Measurements from ENCODE around the gene PPM1J. TPM values are rescaled to one million over a fixed set of nuclear protein-coding genes. Genes with fewer than 3 reads are reported as not detected.

The PPM1J gene
- total RNA-seq, 1 experiment from 2014 or later: 0.80 TPM

- no peaks in the 10 kb centered on the region for H4K20me1 ChIP-seq (ENCODE audit: low read length)
- H3K9me2 ChIP-seq (replicated peaks; ENCODE audit: low read length): no peaks in the 10 kb centered on the region
- H3F3A ChIP-seq (ENCODE audit: low read length, unreplicated experiment): no peaks in the 10 kb centered on the region
- no peak overlapping the region for H3K4me3 ChIP-seq (ENCODE audit: low read length)
- intact Hi-C loops (cut with micrococcal nuclease): no loop called here
- no peak overlapping the region; the same call in 1 of the 2 replicates for H3K4me2 ChIP-seq (ENCODE audit: low read length)
- H3K79me2 ChIP-seq (ENCODE audit: low read length): peaks cover 33% of the 10 kb centered on the region
- DNase-seq (no peak), ATAC-seq (no peak)
- POLR2A ChIA-PET (ENCODE audit: unreplicated experiment): interaction anchor here (0.5 kb wide), 1 partner anchor 14 kb away, joined by 3 read pairs; no protein-coding TSS in a partner anchor
- no peak overlapping the region for H2AFZ ChIP-seq (ENCODE audit: low read length)
- H3K27ac ChIP-seq (ENCODE audit: low read length): peak overlapping the region; percentile 81
- no peaks in the 10 kb centered on the region for H3K27me3 ChIP-seq (ENCODE audit: low read length)
- peaks cover 56% of the 10 kb centered on the region for H3K4me1 ChIP-seq (ENCODE audit: insufficient read depth, low read length)
- H3K9ac ChIP-seq (ENCODE audit: low read length): 0 out of 2 replicates have a peak overlapping the region, but pooled peaks have one; percentile 21
- BruUV-seq (replicated peaks): no TSS peak
- TF ChIP-seq EZH2phosphoT487 (IDR thresholded peaks at IDR 0.05; ENCODE audit: borderline replicate concordance, low read length) (no peak), CTCF (conservative IDR thresholded peaks at IDR 0.05; ENCODE audit: low read depth, low read length) (no peak), EZH2 (IDR thresholded peaks at IDR 0.05; ENCODE audit: low read length, unreplicated experiment) (no peak)
- H3K9me3 ChIP-seq (ENCODE audit: low read length): no peaks in the 10 kb centered on the region
- peaks cover 16% of the 10 kb centered on the region; the same call in 1 of the 2 replicates for H3K36me3 ChIP-seq (ENCODE audit: low read depth, low read length)
- CTCF ChIA-PET: no interaction called here
Measured at GRCh38 chr1:112699425-112700144, 15.5 kb downstream of the PPM1J start.

- ChIA-PET POLR2A (ENCODE audit: unreplicated experiment) (interaction anchor here (0.5 kb wide), 1 partner anchor 13 kb away, joined by 3 read pairs; no protein-coding TSS in a partner anchor), CTCF (no interaction called here)
- H3K9ac ChIP-seq (ENCODE audit: low read length): no peak overlapping the region
- peaks cover 23% of the 10 kb centered on the region for H3K79me2 ChIP-seq (ENCODE audit: low read length)
- no TSS peak for BruUV-seq (replicated peaks)
- peaks cover 47% of the 10 kb centered on the region for H3K4me1 ChIP-seq (ENCODE audit: insufficient read depth, low read length)
- peaks cover 16% of the 10 kb centered on the region; the same call in 1 of the 2 replicates for H3K36me3 ChIP-seq (ENCODE audit: low read depth, low read length)
- peak; percentile 19; the same call in 1 of the 2 replicates for ATAC-seq
- DNase-seq: peak; percentile 36
- no peaks in the 10 kb centered on the region for H3F3A ChIP-seq (ENCODE audit: low read length, unreplicated experiment)
- no peak for TF ChIP-seq EZH2 (IDR thresholded peaks at IDR 0.05; ENCODE audit: low read length, unreplicated experiment)
- no peak for TF ChIP-seq CTCF (conservative IDR thresholded peaks at IDR 0.05; ENCODE audit: low read depth, low read length)
- no peak for TF ChIP-seq EZH2phosphoT487 (IDR thresholded peaks at IDR 0.05; ENCODE audit: borderline replicate concordance, low read length)
- no peak overlapping the region for H3K4me2 ChIP-seq (ENCODE audit: low read length)
- no peak overlapping the region for H2AFZ ChIP-seq (ENCODE audit: low read length)
- H3K4me3 ChIP-seq (ENCODE audit: low read length): no peak overlapping the region
- no peaks in the 10 kb centered on the region for H3K27me3 ChIP-seq (ENCODE audit: low read length)
- H3K9me2 ChIP-seq (replicated peaks; ENCODE audit: low read length): no peaks in the 10 kb centered on the region
- no peak overlapping the region for H3K27ac ChIP-seq (ENCODE audit: low read length)
- no peaks in the 10 kb centered on the region for H4K20me1 ChIP-seq (ENCODE audit: low read length)
- no peaks in the 10 kb centered on the region for H3K9me3 ChIP-seq (ENCODE audit: low read length)
- intact Hi-C loops (cut with micrococcal nuclease): no loop called here
Measured at GRCh38 chr1:112698366-112699310, 16.5 kb downstream of the PPM1J start.
